Aorta (tissue), 5 donors: ENCODE measurements around the gene INPP4B. TPM values are rescaled to one million over a fixed set of nuclear protein-coding genes. Genes with fewer than 3 reads are reported as not detected.

Source experiments
- ATAC-seq: fragments of 200-7000 bp; cut with Tn5 transposase; one replicate; pipeline ENCODE4 v1.9.1; 2022; ENCODE audit warnings: moderate library complexity; ENCODE audit not compliant: low FRiP score
- DNase-seq, 2 donors: peaks; one replicate each; pipeline ENCODE4 v3.0.0-alpha.2; 2020
- H3K27ac ChIP-seq, 2 donors: one replicate each; pipeline ENCODE4 v1.5.1; 2013; ENCODE audit warnings: low read length in 2 of 2, mild to moderate bottlenecking in 2 of 2, moderate library complexity in 2 of 2, control low read depth in 1 of 2, inconsistent platforms in 1 of 2, low read depth in 1 of 2
- H3K27me3 ChIP-seq, 2 donors: one replicate each; pipeline ENCODE4 v1.6.1; 2013; ENCODE audit warnings: control low read depth in 1 of 2, low read length in 1 of 2, mild to moderate bottlenecking in 1 of 2, moderate library complexity in 1 of 2; ENCODE audit not compliant: insufficient read depth in 2 of 2, control insufficient read depth in 1 of 2
- H3K36me3 ChIP-seq, 2 donors: one replicate each; pipeline ENCODE4 v1.6.1; 2013; ENCODE audit warnings: control low read depth in 1 of 2, low read length in 1 of 2, mild to moderate bottlenecking in 1 of 2; ENCODE audit not compliant: insufficient read depth in 2 of 2, control insufficient read depth in 1 of 2
- H3K4me1 ChIP-seq, 2 donors: one replicate each; pipeline ENCODE4 v1.6.1; 2013; ENCODE audit warnings: low read length in 2 of 2, control low read depth in 1 of 2, mild to moderate bottlenecking in 1 of 2, moderate library complexity in 1 of 2; ENCODE audit not compliant: insufficient read depth in 2 of 2, control insufficient read depth in 1 of 2
- H3K4me3 ChIP-seq, 2 donors: one replicate each; pipeline ENCODE4 v1.5.1; 2013; ENCODE audit warnings: low read length in 2 of 2, control low read depth in 1 of 2, mild to moderate bottlenecking in 1 of 2
- H3K9me3 ChIP-seq: one replicate; pipeline ENCODE4 v1.6.1; 2013; ENCODE audit warnings: mild to moderate bottlenecking, low read length; ENCODE audit not compliant: control insufficient read depth
- whole genome bisulfite sequencing, 2 donors: extraction: QIAGEN DNeasy Blood & Tissue Kit; methylation state at CpG; one replicate each; pipeline ENCODE4 v1.1.7; 2013; 5-methylcytosine and 5-hydroxymethylcytosine counted together
- intact Hi-C, 2 donors: fragments of 100-400 bp; cut with DNase I; formaldehyde crosslinking; loops; one replicate each; pipeline versions ENCODE4 v1.14.2 to v1.15.0; 2022
- long read RNA-seq, 2 donors: library from polyadenylated mRNA; unstranded; transcript quantifications; one replicate each; pipeline ENCODE4 v2.0.0, GENCODE V29; 2020 to 2021
- polyA plus RNA-seq, 2 donors: library from polyadenylated mRNA; stranded (reverse); fragments of 200-250 nt; gene quantifications; one replicate each; pipeline ENCODE4 v1.2.3, GENCODE V29; 2013
- total RNA-seq, 2 donors: library from RNA; stranded (reverse); fragmentation: NEBNext Ultra II Directional; extraction: Animal tissue kit (Norgen Biotek cat#: 25700); gene quantifications; one replicate each; pipeline ENCODE4 v1.2.1, GENCODE V29; 2021
- donor health status: healthy with polysubstance abuse.
- donor health status: Bipolar disorder and iron deficiency.
- donor health status: DM: no; HTN: no; CAD: no.
- donor health status: DM: no; HTN: no; CAD: no.
- donor health status: DM: yes; HTN: yes; CAD: no.

INPP4B gene
- total RNA-seq = 10 to 100 TPM; 29.7 to 36.8 TPM
- polyA plus RNA-seq = 10 to 100 TPM in 1 of 2 donors, 1 to 10 TPM in 1; 3.3 to 11.6 TPM
- long read RNA-seq, donor 1, partial matches to known transcripts = 21 of 40 reads
- long read RNA-seq, donor 1, other reads (novel, unspliced or antisense) = 19 of 40 reads
- long read RNA-seq, donor 2, partial matches to known transcripts = 5 of 24 reads
- long read RNA-seq, donor 2, other reads (novel, unspliced or antisense) = 19 of 24 reads

DNA sequence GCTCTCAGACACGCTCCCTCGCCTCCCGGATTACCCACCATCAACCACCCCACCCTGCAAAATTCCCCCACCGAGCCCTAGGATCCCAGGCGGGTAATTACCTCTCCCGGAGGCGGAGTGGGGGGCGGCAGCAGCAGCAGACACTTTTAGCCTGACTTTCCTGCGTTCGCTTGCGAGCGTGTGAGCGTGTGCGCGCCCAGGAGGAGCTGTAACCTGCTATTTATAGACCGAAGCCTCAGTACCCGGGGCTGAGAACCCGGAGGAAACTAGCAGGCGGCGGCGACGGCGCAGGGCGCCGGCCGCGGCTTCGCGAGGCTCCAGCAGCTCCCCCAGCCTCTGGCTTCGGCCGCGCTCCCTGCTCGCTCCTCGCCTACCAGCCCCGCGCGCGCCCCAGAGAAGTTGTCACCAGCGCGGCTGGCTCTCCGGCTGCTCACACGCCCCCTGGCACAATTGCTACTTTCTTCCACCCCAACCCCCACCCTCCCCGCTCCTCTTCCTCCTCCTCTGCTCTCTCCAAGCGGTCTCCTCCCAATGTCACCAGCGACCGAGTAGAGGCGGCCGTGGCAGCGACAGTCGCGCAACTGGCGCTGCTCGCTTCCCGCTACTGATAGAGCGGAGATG, at the start of gene INPP4B:
INPP4B (minus strand) TSS at position 194 of the 621 bp plus-strand sequence.
- peak within 1 kb of the TSS; percentile 9 to 84 for H3K4me3 ChIP-seq
- peak within 1 kb of the TSS; percentile 6 to 25 for H3K27ac ChIP-seq
- no peaks in the 10 kb centered on the region for H3K27me3 ChIP-seq
- peak; percentile 80 for ATAC-seq
- no peaks in the 10 kb centered on the region for H3K4me1 ChIP-seq
- 0% methylated on average over 55 of the region's 55 CpGs for WGBS, 2 donors
- no peaks in the 10 kb centered on the region for H3K9me3 ChIP-seq
- DNase-seq = peak; percentile 57 to 83
- H3K36me3 ChIP-seq = no peaks in the 10 kb centered on the region
- intact Hi-C loops = loop anchor here (2.0 to 5.0 kb wide), 4 partner anchors 494 to 719 kb away; no protein-coding TSS in a partner anchor

DNA sequence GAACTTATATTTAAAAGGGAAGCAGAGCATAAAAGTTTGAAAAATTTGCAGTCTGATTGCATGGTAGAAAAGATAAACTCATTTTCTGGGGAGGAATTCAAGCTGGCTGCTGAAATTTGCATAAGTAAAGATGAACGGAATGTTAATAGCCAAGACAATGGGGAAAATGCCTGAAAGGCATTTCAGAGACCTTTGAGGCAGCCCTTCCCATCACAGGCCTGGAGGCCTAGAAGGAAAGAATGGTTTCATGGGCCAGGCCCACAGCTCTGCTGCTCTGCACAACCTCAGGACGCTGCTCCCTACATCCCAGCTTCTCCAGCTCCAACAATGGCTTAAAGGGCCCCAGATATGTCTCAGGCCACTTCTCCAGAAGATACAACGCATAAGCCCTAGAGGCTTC, 46.9 kb upstream of the INPP4B start:
- Histone ChIP-seq H3K27me3 (no peaks in the 10 kb centered on the region), H3K36me3 (no peaks in the 10 kb centered on the region), H3K27ac (no peak overlapping the region), H3K4me3 (no peak overlapping the region), H3K9me3 (peaks cover 1% of the 10 kb centered on the region), H3K4me1 (no peaks in the 10 kb centered on the region)
- DNase-seq = no peak
- 75 to 88% methylated on average over 3 of the region's 3 CpGs for WGBS, 2 donors
- no peak for ATAC-seq
- intact Hi-C loops = no loop called here

DNA sequence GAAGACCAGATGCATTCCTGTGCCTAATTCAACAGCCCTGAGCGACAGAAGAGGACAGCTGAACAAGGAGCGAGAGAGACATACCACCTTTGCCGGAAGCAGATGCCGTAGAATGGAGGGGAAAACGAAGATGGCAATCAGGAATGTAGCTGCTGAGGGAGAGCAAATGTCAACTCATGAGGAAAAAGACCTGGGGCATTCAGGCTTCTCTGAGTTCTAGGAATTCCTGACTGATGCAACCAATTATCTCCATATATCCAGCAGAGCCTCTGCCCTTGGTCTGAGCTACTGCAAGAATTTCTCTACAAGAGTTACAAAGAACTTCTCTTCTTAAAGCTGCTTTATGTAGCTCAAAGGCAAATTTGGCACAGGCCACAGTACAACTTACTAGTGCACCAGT, 40.5 kb upstream of the INPP4B start:
- H3K36me3 ChIP-seq = no peaks in the 10 kb centered on the region
- intact Hi-C loops = no loop called here
- H3K27ac ChIP-seq = no peak overlapping the region
- H3K27me3 ChIP-seq = no peaks in the 10 kb centered on the region
- H3K4me1 ChIP-seq = no peaks in the 10 kb centered on the region
- DNase-seq = no peak
- no peak for ATAC-seq
- no peaks in the 10 kb centered on the region for H3K9me3 ChIP-seq
- H3K4me3 ChIP-seq = no peak overlapping the region
- WGBS, 2 donors = 83 to 85% methylated on average over 5 of the region's 5 CpGs

DNA sequence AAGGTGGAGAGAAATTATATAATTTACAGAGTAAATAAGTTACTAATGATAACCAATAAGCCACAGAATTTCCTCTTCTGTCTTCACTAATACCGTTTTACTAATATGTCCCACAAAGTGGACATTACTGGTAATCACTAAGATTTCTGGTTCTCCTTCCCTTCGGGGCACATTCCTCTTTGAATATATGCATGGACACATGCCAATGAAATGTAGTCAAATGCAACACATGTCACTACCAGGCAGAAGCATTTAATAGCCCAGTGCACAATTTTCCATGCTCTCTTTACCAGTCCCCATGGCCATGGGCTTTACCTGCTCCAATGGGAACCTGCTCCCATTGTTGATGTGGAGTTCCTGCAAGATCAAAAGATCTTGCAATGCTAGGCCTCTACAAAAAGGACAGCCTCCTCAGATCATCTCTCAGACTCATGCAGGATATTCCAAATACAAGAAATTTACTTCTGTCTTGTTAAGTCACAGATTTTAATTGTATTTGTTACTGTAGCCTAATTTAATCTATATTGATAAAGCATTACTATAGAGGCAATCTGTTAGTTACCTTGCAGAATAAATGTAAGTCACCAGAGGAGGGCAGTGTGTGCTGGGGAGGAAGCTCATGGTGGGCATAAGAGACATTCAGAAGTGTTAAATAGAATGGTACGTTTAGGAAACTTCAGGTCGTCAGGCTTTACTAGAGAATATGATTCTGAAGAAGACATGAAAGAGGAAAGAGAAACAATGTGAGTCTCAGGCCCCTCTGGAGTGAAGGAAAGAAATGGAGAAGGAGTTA, 37.1 kb upstream of the INPP4B start:
- H3K36me3 ChIP-seq = no peaks in the 10 kb centered on the region
- 42 to 45% methylated on average over 4 of the region's 4 CpGs for WGBS, 2 donors
- no peaks in the 10 kb centered on the region for H3K9me3 ChIP-seq
- H3K4me3 ChIP-seq = no peak overlapping the region
- intact Hi-C loops = no loop called here
- no peaks in the 10 kb centered on the region for H3K4me1 ChIP-seq
- DNase-seq (no peak), ATAC-seq (no peak)
- no peak overlapping the region for H3K27ac ChIP-seq
- no peaks in the 10 kb centered on the region for H3K27me3 ChIP-seq

DNA sequence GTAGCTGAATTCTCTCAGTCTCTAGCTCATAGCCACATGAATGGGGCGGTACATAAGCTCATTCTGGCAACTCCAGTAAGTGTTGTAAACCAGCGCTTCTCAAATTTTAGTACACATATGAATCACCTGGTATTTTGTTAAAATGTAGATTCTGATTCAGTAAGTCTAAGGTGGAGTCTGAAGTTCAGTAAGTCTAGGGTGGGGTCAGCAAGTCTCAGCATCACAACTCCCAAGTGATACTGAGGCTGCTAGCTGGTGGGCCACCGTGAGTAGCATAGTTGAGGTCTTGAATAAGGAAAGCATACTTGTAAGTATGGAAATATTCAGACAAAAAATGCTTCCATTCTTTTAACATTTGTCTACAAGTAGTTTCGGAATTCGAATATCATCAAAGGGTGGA, 36.1 kb upstream of the INPP4B start:
- no peak for DNase-seq
- 91 to 94% methylated on average over 5 of the region's 5 CpGs for WGBS, 2 donors
- no peak for ATAC-seq
- no peaks in the 10 kb centered on the region for H3K27me3 ChIP-seq
- intact Hi-C loops = no loop called here
- H3K27ac ChIP-seq = no peak overlapping the region
- no peaks in the 10 kb centered on the region for H3K36me3 ChIP-seq
- no peaks in the 10 kb centered on the region for H3K9me3 ChIP-seq
- no peaks in the 10 kb centered on the region for H3K4me1 ChIP-seq
- no peak overlapping the region for H3K4me3 ChIP-seq

DNA sequence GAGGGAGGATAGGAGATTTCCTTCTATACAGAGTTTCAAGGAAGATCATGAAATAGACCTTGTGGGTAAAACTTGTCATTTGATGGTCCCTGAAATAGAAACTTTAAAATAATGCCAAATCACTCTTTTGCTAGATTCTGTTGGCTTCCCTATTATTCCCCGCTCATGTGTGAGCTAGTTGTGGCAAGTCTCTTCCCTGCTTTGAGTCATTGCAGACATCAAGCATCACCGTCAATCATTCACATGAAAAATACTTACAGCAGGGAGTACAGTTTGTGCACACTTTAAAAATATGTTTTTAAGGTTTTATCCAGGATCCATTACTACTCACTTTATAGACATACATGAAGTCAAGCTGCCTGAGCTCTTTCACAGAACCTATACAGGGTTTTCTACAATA, 35.2 kb upstream of the INPP4B start:
- H3K4me1 ChIP-seq = no peaks in the 10 kb centered on the region
- H3K4me3 ChIP-seq = no peak overlapping the region
- no peak for ATAC-seq
- no peak overlapping the region for H3K27ac ChIP-seq
- H3K9me3 ChIP-seq = no peaks in the 10 kb centered on the region
- no peaks in the 10 kb centered on the region for H3K27me3 ChIP-seq
- H3K36me3 ChIP-seq = no peaks in the 10 kb centered on the region
- intact Hi-C loops = no loop called here
- WGBS, 2 donors = 91 to 92% methylated on average over 2 of the region's 2 CpGs
- no peak for DNase-seq

DNA sequence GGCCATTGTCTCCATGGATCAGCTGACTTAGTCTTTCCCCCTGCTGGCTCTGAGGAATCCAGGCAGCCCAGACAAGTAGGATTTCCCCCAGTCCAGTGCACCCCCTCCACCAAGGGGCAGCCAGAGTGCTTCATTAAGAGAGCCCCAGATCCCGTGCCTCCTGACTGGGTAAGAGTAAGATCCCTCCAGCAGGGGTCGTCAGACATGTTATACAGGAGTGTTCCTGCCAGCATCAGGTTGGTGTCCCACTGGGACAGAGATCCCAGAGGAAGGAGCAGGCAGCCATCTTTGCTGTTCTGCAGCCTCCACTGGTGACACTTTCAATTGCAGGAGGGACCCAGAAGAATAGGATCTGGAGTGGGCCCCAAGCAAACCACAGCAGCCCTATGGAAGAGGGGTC, 29.0 kb upstream of the INPP4B start:
- DNase-seq (no peak), ATAC-seq (no peak)
- Histone ChIP-seq H3K4me3 (no peak overlapping the region), H3K4me1 (no peaks in the 10 kb centered on the region), H3K9me3 (no peaks in the 10 kb centered on the region), H3K27me3 (no peaks in the 10 kb centered on the region), H3K36me3 (no peaks in the 10 kb centered on the region), H3K27ac (no peak overlapping the region)
- intact Hi-C loops = no loop called here
- WGBS, 2 donors = 82 to 85% methylated on average over 2 of the region's 2 CpGs

DNA sequence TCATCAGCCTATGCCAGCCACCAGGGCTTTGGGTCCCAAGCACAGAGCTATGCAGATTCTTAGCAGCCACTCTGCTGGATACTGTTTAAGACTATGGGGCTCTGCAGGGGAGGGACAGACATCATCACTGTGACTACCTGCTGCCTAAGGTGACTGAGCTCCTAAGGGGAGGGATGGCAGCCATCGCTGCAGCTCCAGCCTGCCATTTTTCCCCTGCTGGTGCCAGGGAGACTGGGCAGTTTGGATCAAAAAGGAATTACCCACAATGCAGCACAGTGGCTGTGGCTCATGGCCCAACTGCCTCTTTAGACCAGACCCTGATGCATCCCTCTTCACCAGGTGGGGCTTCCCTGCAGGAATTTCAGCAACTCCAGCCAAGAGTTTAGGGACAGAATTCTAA, 28.6 kb upstream of the INPP4B start:
- intact Hi-C loops = no loop called here

More for the DNA sequence above, 28.6 kb upstream of the INPP4B start:
- Histone ChIP-seq H3K4me3 (no peak overlapping the region), H3K36me3 (no peaks in the 10 kb centered on the region), H3K9me3 (no peaks in the 10 kb centered on the region), H3K27me3 (no peaks in the 10 kb centered on the region), H3K4me1 (no peaks in the 10 kb centered on the region), H3K27ac (no peak overlapping the region)
- WGBS, 2 donors = 93 to 97% methylated on average over 1 of the region's 1 CpG
- DNase-seq (no peak), ATAC-seq (no peak)
